Activated CD4-positive, alpha-beta T cell treated with anti-CD3 and anti-CD28 coated beads, Interleukin-2, amount 10 ng/mL, durations not matched to agents 7 days and 5 days (primary cell): ENCODE data around the gene PLA2G1B. TPM values are rescaled to one million over a fixed set of nuclear protein-coding genes. Genes with fewer than 3 reads are reported as not detected.

Experiments used
- CTCF ChIA-PET: fragments of 350-600 bp; sonication (Branson Sonifier 250); formaldehyde crosslinking; loops from one replicate; lab custom pipeline; 2021; ENCODE audit warnings: antibody characterized with exemption; lab: Charles Lee
- POLR2A ChIA-PET: fragments of 350-600 bp; sonication (Branson Sonifier 250); formaldehyde crosslinking; loops from one replicate; lab custom pipeline; 2021; ENCODE audit warnings: antibody characterized with exemption; lab: Charles Lee
- DNase-seq: peaks from one replicate; pipeline ENCODE4 v3.0.0-alpha.2; 2020
- H3K27ac Mint-ChIP-seq: one replicate; pipeline ENCODE4 v1.8.0; 2021; ENCODE audit warnings: mild to moderate bottlenecking, moderate library complexity, mixed read lengths
- H3K27me3 Mint-ChIP-seq: one replicate; pipeline ENCODE4 v1.8.0; 2021; ENCODE audit warnings: mixed read lengths
- H3K36me3 Mint-ChIP-seq: one replicate; pipeline ENCODE4 v1.8.0; 2021; ENCODE audit warnings: low read depth, mixed read lengths
- H3K4me1 Mint-ChIP-seq: one replicate; pipeline ENCODE4 v1.8.0; 2021; ENCODE audit warnings: mixed read lengths
- H3K4me3 Mint-ChIP-seq: one replicate; pipeline ENCODE4 v1.8.0; 2021; ENCODE audit warnings: mild to moderate bottlenecking, moderate library complexity, mixed read lengths
- H3K9me3 Mint-ChIP-seq: one replicate; pipeline ENCODE4 v1.8.0; 2021; ENCODE audit warnings: mixed read lengths
- total RNA-seq, 2 experiments: library from RNA; stranded (reverse); gene quantifications; one replicate each; pipeline ENCODE4 v1.2.3, GENCODE V29; 2021

The PLA2G1B gene
- total RNA-seq, 2 experiments from 2014 or later, result not detected

DNA sequence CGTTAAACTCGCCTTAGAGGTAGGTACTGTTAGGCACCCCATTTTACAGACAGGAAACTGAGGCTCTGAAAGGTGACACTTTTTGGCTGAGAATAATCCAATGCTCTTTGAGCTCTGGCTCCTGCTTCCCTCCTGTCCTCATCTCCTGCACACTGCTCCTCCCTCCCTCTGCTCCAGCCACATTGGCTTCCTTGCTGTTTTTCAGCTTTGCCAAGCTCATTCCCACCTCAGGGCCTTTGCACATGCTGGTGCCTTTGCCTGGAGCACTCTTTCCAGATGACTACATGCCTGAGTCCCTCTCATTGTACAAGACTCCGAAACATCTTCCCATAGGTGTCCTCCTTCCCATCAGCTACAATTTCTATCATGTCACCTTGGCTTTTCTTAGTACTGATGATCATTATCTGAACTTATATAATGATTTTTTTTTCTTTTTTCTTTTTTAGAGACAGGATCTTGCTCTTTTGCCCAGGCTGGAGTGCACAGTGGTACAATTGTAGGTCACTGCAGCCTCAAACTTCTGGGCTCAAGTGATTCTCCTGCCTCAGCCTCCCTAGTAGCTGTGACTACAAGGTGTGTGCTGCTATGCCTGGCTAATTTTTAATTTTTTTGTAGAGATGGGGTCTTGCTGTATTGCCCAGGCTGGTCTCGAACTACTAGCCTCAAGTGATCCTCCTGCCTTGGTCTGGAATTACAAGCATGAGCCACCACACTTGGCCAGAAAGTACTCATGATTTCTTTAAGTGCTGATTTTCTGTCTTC, 26.2 kb upstream of the PLA2G1B start:
- CTCF ChIA-PET, result interaction anchor here (1.2 to 1.6 kb wide), 2 partner anchors 13 to 28 kb away, joined by 3 to 4 read pairs; no protein-coding TSS in a partner anchor
- H3K4me1 Mint-ChIP-seq, result no peaks in the 10 kb centered on the region
- H3K27me3 Mint-ChIP-seq, result peaks cover 3% of the 10 kb centered on the region
- H3K27ac Mint-ChIP-seq, result no peak overlapping the region
- no peaks in the 10 kb centered on the region for H3K36me3 Mint-ChIP-seq
- H3K9me3 Mint-ChIP-seq, result no peaks in the 10 kb centered on the region
- H3K4me3 Mint-ChIP-seq, result no peak overlapping the region
- POLR2A ChIA-PET, result no interaction called here
- no peak for DNase-seq

DNA sequence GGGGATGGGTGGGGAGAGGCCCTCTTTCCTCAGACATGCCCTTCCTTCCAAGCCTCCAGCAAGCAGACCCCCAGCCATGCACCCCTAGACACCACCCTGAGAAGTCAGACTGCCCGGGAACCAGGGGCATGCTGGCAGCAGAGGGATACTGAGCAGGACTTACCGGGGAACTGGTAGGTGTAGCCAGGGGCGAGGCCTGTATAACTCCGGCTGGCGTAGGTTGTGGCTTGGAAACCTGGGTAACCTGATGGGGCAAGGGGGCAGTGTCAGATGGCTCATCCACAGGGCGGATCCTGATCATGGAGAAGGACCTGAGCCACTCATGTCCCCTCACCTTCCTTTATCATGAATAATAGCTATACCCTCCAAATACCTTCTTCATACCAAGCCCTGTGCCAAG, 25.6 kb upstream of the PLA2G1B start:
- Mint-ChIP-seq H3K4me3 (no peak overlapping the region), H3K4me1 (no peaks in the 10 kb centered on the region), H3K27ac (no peak overlapping the region), H3K27me3 (peaks cover 1% of the 10 kb centered on the region), H3K36me3 (no peaks in the 10 kb centered on the region), H3K9me3 (no peaks in the 10 kb centered on the region)
- DNase-seq, result no peak
- CTCF ChIA-PET, result interaction anchor here (1.6 kb wide), 1 partner anchor 27 kb away, joined by 3 read pairs; no protein-coding TSS in a partner anchor
- POLR2A ChIA-PET, result no interaction called here

DNA sequence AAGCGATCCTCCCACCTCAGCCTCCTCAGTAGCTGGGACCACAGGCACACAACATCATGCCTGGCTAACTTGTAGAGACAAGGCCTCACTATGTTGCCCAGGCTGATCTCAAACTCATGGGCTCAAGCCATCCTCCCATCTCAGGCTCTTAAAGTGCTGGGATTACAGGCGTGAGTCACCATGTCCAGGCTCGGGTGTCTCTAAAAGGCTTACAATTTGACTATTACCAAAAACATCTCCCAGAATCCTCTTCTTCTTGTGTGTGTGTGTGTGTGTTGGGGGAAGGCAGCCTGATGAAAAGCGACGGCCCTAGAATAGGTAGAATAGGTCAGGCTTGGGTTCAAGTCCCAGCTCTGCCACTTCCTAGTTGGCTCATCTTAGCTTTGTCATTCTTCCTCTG, 24.5 kb upstream of the PLA2G1B start:
- Mint-ChIP-seq H3K4me3 (no peak overlapping the region), H3K4me1 (no peaks in the 10 kb centered on the region), H3K27ac (no peak overlapping the region), H3K36me3 (no peaks in the 10 kb centered on the region), H3K9me3 (no peaks in the 10 kb centered on the region), H3K27me3 (no peaks in the 10 kb centered on the region)
- no peak for DNase-seq
- ChIA-PET CTCF (interaction anchor here (1.0 to 1.6 kb wide), 2 partner anchors 26 to 77 kb away, joined by 3 read pairs; no protein-coding TSS in a partner anchor), POLR2A (no interaction called here)

DNA sequence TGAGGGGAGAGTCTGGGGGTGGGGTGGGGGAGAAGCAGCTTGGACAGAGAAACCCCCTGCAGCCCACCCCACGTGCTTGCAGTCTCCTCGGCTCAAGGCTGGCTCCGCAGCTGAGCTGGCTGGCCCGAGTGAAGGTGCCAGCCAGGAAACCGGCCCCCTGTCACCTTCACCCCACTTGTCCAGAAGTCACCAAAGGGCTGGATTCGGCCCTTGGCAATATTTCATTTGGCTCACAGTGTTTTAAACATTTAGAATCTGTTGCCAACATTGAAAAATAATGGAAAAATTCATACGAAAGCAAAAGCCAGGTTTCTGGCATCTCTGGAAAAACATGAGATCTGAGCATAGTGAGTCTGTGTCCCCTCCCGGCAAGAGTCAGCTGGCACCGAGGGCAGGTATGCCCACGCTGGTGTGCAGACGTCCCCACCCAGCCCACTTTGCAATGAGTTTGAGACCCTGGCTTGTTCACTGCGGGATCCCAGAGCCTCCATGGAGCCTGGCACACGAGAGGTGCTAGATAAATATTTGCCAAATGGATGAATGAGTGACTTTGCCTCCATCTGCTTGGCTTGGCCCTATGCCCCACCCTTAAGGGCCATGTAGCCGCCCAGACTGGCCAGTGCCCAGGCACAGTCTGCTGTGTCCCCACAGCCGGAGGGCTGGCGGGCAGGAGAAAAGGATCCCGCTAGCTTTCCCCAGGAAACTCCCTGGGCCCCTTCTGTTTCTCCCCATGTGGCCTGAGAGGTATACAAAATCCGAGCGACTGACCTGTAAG, 23.2 kb upstream of the PLA2G1B start:
- POLR2A ChIA-PET, result no interaction called here
- no peak overlapping the region for H3K27ac Mint-ChIP-seq
- H3K36me3 Mint-ChIP-seq, result no peaks in the 10 kb centered on the region
- H3K27me3 Mint-ChIP-seq, result no peaks in the 10 kb centered on the region
- CTCF ChIA-PET, result interaction anchor here (0.6 kb wide), 1 partner anchor 168 kb away, joined by 3 read pairs; no protein-coding TSS in a partner anchor
- no peak overlapping the region for H3K4me3 Mint-ChIP-seq
- H3K4me1 Mint-ChIP-seq, result no peaks in the 10 kb centered on the region
- DNase-seq, result no peak
- H3K9me3 Mint-ChIP-seq, result no peaks in the 10 kb centered on the region

DNA sequence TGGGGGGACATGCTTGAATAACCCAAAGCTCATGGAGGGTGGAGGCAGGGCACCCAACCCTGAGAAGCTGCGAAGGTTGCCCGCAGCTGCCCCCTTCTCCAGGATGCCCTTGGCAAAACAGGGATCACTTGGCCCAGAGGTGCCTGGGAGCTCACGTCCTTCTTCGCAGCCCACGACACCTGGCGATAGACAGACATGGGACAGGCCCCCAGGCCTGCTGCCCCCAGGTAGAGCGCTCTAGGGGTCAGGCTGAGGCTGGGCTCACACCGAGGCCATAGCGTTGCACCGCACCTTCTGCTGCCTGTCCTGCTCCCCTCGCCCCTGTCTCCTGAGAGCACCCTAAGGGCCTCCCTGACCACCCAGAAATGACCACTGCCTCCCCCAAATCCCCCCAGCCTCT, 20.2 kb upstream of the PLA2G1B start:
- H3K36me3 Mint-ChIP-seq, result no peaks in the 10 kb centered on the region
- H3K27ac Mint-ChIP-seq, result no peak overlapping the region
- DNase-seq, result no peak
- no peaks in the 10 kb centered on the region for H3K4me1 Mint-ChIP-seq
- ChIA-PET CTCF (interaction anchor here (0.5 to 1.7 kb wide), 3 partner anchors 19 to 210 kb away, joined by 3 to 5 read pairs (median 4); no protein-coding TSS in a partner anchor), POLR2A (no interaction called here)
- no peaks in the 10 kb centered on the region for H3K27me3 Mint-ChIP-seq
- H3K4me3 Mint-ChIP-seq, result no peak overlapping the region
- H3K9me3 Mint-ChIP-seq, result no peaks in the 10 kb centered on the region

DNA sequence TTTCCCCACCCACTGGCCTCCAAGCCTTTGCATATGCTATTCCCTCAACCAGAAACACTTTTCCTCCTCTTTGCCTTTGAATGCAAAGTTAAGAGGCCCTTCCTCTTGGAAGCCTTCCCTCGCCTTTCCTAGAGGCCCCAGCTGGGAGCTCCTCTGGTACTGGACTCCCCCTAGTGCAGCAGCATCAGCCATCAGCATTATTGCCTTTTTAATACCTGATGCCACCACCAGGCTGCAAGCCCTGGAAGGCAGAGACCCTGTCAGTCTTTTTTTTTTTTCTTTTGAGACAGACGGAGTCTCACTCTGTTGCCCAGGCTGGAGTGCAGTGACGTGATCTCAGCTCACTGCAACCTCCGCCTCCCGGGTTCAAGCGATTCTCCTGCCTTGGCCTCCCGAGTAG, 19.1 kb upstream of the PLA2G1B start:
- H3K36me3 Mint-ChIP-seq, result no peaks in the 10 kb centered on the region
- H3K27ac Mint-ChIP-seq, result no peak overlapping the region
- H3K4me3 Mint-ChIP-seq, result no peak overlapping the region
- H3K4me1 Mint-ChIP-seq, result no peaks in the 10 kb centered on the region
- no peak for DNase-seq
- ChIA-PET CTCF (no interaction called here), POLR2A (no interaction called here)
- no peaks in the 10 kb centered on the region for H3K9me3 Mint-ChIP-seq
- no peaks in the 10 kb centered on the region for H3K27me3 Mint-ChIP-seq

DNA sequence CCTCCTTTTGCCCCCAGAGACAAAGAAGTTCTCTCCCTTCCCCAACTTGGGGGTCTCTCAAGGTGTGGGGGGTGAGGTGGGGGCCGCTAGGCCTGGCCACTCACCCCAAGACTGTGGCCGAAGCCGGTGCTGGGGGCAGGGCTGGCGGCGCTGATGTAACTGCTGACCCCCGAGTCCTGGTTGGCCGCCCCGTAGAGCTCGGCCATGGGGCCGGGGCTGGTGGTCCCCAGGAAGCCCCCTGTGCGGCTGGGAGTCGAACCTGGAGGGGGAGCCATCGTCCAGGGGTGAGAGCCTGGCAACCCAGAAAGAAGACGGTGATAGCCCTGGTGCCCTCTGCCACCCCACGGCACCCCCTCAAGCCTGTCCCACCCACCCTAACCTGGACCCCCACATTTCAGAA, 18.5 kb upstream of the PLA2G1B start:
- H3K9me3 Mint-ChIP-seq, result no peaks in the 10 kb centered on the region
- DNase-seq, result no peak
- CTCF ChIA-PET, result no interaction called here

DNA sequence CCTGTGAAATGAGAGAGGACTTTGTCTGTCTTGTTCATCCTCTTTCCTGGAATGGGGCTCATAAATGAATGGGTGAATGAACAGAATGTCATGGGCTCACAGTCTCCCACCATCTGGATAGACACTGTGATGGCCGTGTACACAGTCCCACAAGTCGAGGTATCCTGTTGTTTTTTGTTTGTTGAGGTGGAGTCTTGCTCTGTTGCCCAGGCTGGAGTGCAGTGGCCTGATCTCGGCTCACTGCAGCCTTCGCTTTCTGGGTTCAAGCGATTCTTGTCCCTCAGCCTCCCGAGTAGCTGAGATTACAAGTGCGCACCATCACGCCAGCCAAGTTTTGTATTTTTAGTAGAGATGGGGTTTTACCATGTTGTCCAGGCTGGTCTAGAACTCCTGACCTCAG, 16.1 kb upstream of the PLA2G1B start:
- Mint-ChIP-seq H3K9me3 (peaks cover under 1% of the 10 kb centered on the region), H3K4me3 (no peak overlapping the region), H3K4me1 (no peaks in the 10 kb centered on the region), H3K36me3 (no peaks in the 10 kb centered on the region), H3K27ac (no peak overlapping the region), H3K27me3 (peaks cover 2% of the 10 kb centered on the region)
- ChIA-PET CTCF (no interaction called here), POLR2A (no interaction called here)
- DNase-seq, result no peak

More for the DNA sequence above, 18.5 kb upstream of the PLA2G1B start:
- no peaks in the 10 kb centered on the region for H3K36me3 Mint-ChIP-seq
- H3K4me1 Mint-ChIP-seq, result no peaks in the 10 kb centered on the region
- POLR2A ChIA-PET, result no interaction called here
- H3K27ac Mint-ChIP-seq, result no peak overlapping the region
- H3K27me3 Mint-ChIP-seq, result no peaks in the 10 kb centered on the region
- H3K4me3 Mint-ChIP-seq, result no peak overlapping the region

DNA sequence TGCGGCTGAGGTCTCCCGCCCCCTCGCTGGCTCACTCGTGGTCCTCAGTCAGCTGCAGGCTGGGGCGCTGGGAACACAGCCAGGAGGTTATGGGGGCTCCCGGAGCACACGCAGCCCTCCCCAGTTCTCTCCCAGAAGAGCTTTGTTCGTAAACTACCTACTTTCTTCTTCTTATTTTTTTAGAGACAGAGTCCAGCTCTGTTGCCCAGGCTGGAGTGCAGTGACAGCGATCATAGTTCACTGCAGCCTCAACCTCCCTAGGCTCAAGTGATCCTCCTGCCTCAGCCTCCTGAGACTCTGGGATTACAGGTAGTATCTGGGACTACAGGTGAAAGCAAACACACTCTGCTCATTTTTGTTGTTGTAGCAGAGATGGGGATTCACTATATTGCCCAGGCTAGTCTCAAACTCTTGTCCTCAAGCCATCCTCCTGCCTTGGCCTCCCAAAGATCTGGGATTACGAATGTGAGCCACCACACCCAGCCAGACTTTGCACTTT, 15.5 kb upstream of the PLA2G1B start:
- ChIA-PET POLR2A (no interaction called here), CTCF (no interaction called here)
- Mint-ChIP-seq H3K4me1 (no peaks in the 10 kb centered on the region), H3K9me3 (peaks cover 3% of the 10 kb centered on the region), H3K27me3 (peaks cover 4% of the 10 kb centered on the region), H3K27ac (no peak overlapping the region), H3K4me3 (no peak overlapping the region), H3K36me3 (no peaks in the 10 kb centered on the region)
- DNase-seq, result no peak

DNA sequence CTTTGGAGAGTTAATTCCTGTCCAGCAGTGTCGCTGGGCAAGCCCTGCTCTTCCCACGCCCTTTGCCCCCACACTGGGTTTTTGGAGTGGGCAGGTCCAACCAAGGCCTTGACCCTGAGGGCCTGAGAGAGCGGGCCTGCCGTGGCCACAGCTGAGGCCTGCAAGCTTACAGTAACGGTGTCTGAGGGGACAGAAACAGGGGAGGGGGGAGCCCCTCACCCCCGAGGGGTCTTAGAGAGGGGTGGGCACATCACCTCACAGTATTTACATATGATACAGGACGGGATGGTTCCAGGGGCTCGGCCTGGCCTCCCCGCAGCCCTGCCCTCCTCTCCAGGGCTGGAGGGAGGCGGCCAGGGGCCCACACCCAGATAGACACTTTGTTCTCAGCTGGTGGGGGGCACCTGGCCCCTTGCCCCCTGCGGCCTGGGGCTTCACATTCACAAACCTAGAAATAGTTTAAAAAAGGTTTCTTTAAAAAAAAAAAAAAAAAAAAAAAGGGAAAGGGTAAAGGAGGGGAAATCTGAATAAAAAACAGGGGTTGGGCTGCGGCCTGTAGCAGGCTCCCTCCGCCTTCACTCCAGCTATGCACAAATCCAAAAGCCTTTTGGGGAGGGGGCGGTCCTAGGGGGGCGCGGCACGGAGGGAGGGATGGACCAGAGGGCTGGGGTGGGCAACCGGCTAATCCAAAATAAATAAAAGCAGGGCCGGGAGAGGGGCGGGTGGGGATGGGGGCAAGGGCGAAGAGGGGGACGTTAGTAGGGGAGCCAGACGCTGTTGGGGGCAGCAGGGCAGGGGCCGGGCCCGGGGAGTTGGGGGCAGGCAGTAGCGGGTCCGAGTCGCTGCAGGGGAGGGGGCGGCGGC, 14.8 kb upstream of the PLA2G1B start:
- H3K27me3 Mint-ChIP-seq, result peaks cover 11% of the 10 kb centered on the region
- H3K9me3 Mint-ChIP-seq, result peaks cover 10% of the 10 kb centered on the region
- POLR2A ChIA-PET, result no interaction called here
- no peak for DNase-seq
- H3K4me1 Mint-ChIP-seq, result no peaks in the 10 kb centered on the region
- peaks cover 3% of the 10 kb centered on the region for H3K36me3 Mint-ChIP-seq
- H3K4me3 Mint-ChIP-seq, result no peak overlapping the region
- CTCF ChIA-PET, result no interaction called here
- no peak overlapping the region for H3K27ac Mint-ChIP-seq

DNA sequence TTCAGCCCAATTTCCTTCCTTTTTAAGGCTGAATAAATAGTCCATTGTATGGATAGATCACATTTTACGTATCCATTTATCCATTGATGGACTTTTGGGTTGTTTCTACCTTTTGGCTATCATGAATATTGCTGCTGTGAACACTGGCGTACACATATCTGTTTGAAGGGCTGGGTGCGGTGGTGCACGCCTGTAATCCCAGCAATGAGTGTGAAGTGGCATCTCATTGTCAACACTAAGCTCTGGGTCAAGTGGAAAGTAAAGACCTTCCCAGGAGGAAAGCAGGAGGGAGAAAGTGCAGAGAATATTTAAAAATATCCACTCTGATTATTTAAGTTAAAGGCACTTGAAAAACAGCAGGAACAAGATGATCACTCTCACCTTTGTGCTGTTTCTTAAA, 11.7 kb upstream of the PLA2G1B start:
- DNase-seq, result no peak
- no peaks in the 10 kb centered on the region for H3K4me1 Mint-ChIP-seq
- H3K36me3 Mint-ChIP-seq, result peaks cover 5% of the 10 kb centered on the region
- ChIA-PET POLR2A (interaction anchor here (0.5 kb wide), 1 partner anchor 112 kb away, joined by 3 read pairs; no protein-coding TSS in a partner anchor), CTCF (interaction anchor here (0.6 kb wide), 1 partner anchor 89 kb away, joined by 4 read pairs; no protein-coding TSS in a partner anchor)
- no peak overlapping the region for H3K27ac Mint-ChIP-seq
- H3K4me3 Mint-ChIP-seq, result no peak overlapping the region
- H3K9me3 Mint-ChIP-seq, result peaks cover 12% of the 10 kb centered on the region
- H3K27me3 Mint-ChIP-seq, result peaks cover 11% of the 10 kb centered on the region

DNA sequence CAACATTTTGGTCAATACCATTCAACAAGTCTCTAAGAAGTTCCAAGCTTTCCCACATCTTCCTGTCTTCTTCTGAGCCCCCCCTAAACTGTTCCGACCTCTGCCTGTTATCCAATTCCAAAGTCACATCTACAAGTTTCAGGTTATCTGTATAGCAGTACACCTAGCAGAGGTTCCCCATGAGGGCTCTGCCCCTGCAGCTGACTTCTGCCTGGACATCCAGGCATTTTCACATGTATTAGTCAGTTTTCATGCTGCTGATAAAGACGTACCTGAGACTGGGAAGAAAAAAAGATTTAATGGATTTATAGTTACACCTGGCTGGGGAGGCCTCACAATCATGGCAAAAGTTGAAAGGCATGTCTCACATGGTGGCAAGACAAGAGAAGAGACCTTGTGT, 10.2 kb upstream of the PLA2G1B start:
- H3K27ac Mint-ChIP-seq, result no peak overlapping the region
- CTCF ChIA-PET, result no interaction called here

More for the DNA sequence above, 10.2 kb upstream of the PLA2G1B start:
- no peak for DNase-seq
- peaks cover 12% of the 10 kb centered on the region for H3K9me3 Mint-ChIP-seq
- no peak overlapping the region for H3K4me3 Mint-ChIP-seq
- POLR2A ChIA-PET, result no interaction called here
- peaks cover 5% of the 10 kb centered on the region for H3K36me3 Mint-ChIP-seq
- peaks cover 11% of the 10 kb centered on the region for H3K27me3 Mint-ChIP-seq
- no peaks in the 10 kb centered on the region for H3K4me1 Mint-ChIP-seq
